Measurements from ENCODE around the gene HIF3A. TPM values are rescaled to one million over a fixed set of nuclear protein-coding genes. Genes with fewer than 3 reads are reported as not detected.

Gene HIF3A
- total RNA-seq, 2 experiments from 2014 or later = not detected

- intact Hi-C loops (cut with DNase I, micrococcal nuclease) = no loop called here
- Mint-ChIP-seq H3K4me3 (no peak overlapping the region), H3K4me1 (peaks cover 9% of the 10 kb centered on the region), H3K27ac (no peak overlapping the region), H3K27me3 (no peaks in the 10 kb centered on the region), H3K36me3 (ENCODE audit: low read depth) (peaks cover 43% of the 10 kb centered on the region), H3K9me3 (ENCODE audit: low read depth) (no peaks in the 10 kb centered on the region)
- DNase-seq (no peak), ATAC-seq (no peak)
- POLR2A ChIA-PET = no interaction called here
- CTCF ChIA-PET = no interaction called here
Observed at GRCh38 chr19:46376241-46377153, 79.7 kb downstream of the HIF3A start.

- no peaks in the 10 kb centered on the region for H3K4me1 Mint-ChIP-seq
- H3K36me3 Mint-ChIP-seq (ENCODE audit: low read depth) = peaks cover 56% of the 10 kb centered on the region
- no peaks in the 10 kb centered on the region for H3K27me3 Mint-ChIP-seq
- no peak overlapping the region for H3K4me3 Mint-ChIP-seq
- H3K9me3 Mint-ChIP-seq (ENCODE audit: low read depth) = no peaks in the 10 kb centered on the region
- DNase-seq (no peak), ATAC-seq (no peak)
- intact Hi-C loops (cut with DNase I, micrococcal nuclease) = no loop called here
- no peak overlapping the region for H3K27ac Mint-ChIP-seq
- ChIA-PET CTCF (interaction anchor here (0.9 to 1.1 kb wide), 3 partner anchors 17 to 561 kb away, joined by 3 to 7 read pairs (median 4); no protein-coding TSS in a partner anchor), POLR2A (no interaction called here)
Observed at GRCh38 chr19:46378268-46378667, 81.4 kb downstream of the HIF3A start.

GRCh38 chr19:46380690-46381089 lies 83.8 kb downstream of the HIF3A start:
- no peaks in the 10 kb centered on the region for H3K27me3 Mint-ChIP-seq

GRCh38 chr19:46381346-46381745 lies 84.5 kb downstream of the HIF3A start:
- H3K27ac Mint-ChIP-seq = no peak overlapping the region
- H3K4me1 Mint-ChIP-seq = no peaks in the 10 kb centered on the region
- POLR2A ChIA-PET = no interaction called here
- H3K9me3 Mint-ChIP-seq (ENCODE audit: low read depth) = no peaks in the 10 kb centered on the region
- intact Hi-C loops (cut with DNase I, micrococcal nuclease) = no loop called here
- H3K4me3 Mint-ChIP-seq = no peak overlapping the region
- CTCF ChIA-PET = interaction anchor here (1.0 to 1.4 kb wide), 3 partner anchors 14 to 582 kb away, joined by 3 to 8 read pairs (median 4); no protein-coding TSS in a partner anchor
- ATAC-seq = no peak
- H3K27me3 Mint-ChIP-seq = no peaks in the 10 kb centered on the region
- DNase-seq = no peak
- H3K36me3 Mint-ChIP-seq (ENCODE audit: low read depth) = peaks cover 62% of the 10 kb centered on the region

More at GRCh38 chr19:46380690-46381089, 83.8 kb downstream of the HIF3A start:
- H3K9me3 Mint-ChIP-seq (ENCODE audit: low read depth) = no peaks in the 10 kb centered on the region
- H3K4me3 Mint-ChIP-seq = no peak overlapping the region
- H3K4me1 Mint-ChIP-seq = no peaks in the 10 kb centered on the region
- ChIA-PET CTCF (interaction anchor here (1.4 kb wide), 1 partner anchor 15 kb away, joined by 8 read pairs; no protein-coding TSS in a partner anchor), POLR2A (no interaction called here)
- no peak for ATAC-seq
- no peak for DNase-seq
- intact Hi-C loops (cut with DNase I, micrococcal nuclease) = no loop called here
- no peak overlapping the region for H3K27ac Mint-ChIP-seq
- peaks cover 64% of the 10 kb centered on the region for H3K36me3 Mint-ChIP-seq (ENCODE audit: low read depth)

GRCh38 chr19:46381756-46382345 lies 85.0 kb downstream of the HIF3A start:
- no peaks in the 10 kb centered on the region for H3K9me3 Mint-ChIP-seq (ENCODE audit: low read depth)
- ChIA-PET POLR2A (no interaction called here), CTCF (interaction anchor here (1.0 to 1.4 kb wide), 4 partner anchors 13 to 583 kb away, joined by 3 to 8 read pairs (median 4); no protein-coding TSS in a partner anchor)
- no peak overlapping the region for H3K4me3 Mint-ChIP-seq
- DNase-seq (no peak), ATAC-seq (no peak)
- H3K36me3 Mint-ChIP-seq (ENCODE audit: low read depth) = peaks cover 59% of the 10 kb centered on the region
- H3K27ac Mint-ChIP-seq = no peak overlapping the region
- H3K4me1 Mint-ChIP-seq = no peaks in the 10 kb centered on the region
- intact Hi-C loops (cut with DNase I, micrococcal nuclease) = no loop called here
- H3K27me3 Mint-ChIP-seq = no peaks in the 10 kb centered on the region

GRCh38 chr19:46383171-46383815 lies 86.5 kb downstream of the HIF3A start:
- no peak overlapping the region for H3K27ac Mint-ChIP-seq
- ATAC-seq = no peak

GRCh38 chr19:46383846-46384245 lies 87.0 kb downstream of the HIF3A start:
- DNase-seq (no peak), ATAC-seq (no peak)
- ChIA-PET CTCF (interaction anchor here (0.7 kb wide), 2 partner anchors 10 to 16 kb away, joined by 3 read pairs; no protein-coding TSS in a partner anchor), POLR2A (no interaction called here)
- Mint-ChIP-seq H3K4me3 (no peak overlapping the region), H3K4me1 (no peaks in the 10 kb centered on the region), H3K27me3 (no peaks in the 10 kb centered on the region), H3K36me3 (ENCODE audit: low read depth) (peaks cover 58% of the 10 kb centered on the region), H3K27ac (no peak overlapping the region), H3K9me3 (ENCODE audit: low read depth) (no peaks in the 10 kb centered on the region)
- intact Hi-C loops (cut with DNase I, micrococcal nuclease) = no loop called here

More at GRCh38 chr19:46383171-46383815, 86.5 kb downstream of the HIF3A start:
- intact Hi-C loops (cut with DNase I, micrococcal nuclease) = no loop called here
- Mint-ChIP-seq H3K27me3 (no peaks in the 10 kb centered on the region), H3K4me3 (no peak overlapping the region), H3K9me3 (ENCODE audit: low read depth) (no peaks in the 10 kb centered on the region), H3K4me1 (no peaks in the 10 kb centered on the region), H3K36me3 (ENCODE audit: low read depth) (peaks cover 56% of the 10 kb centered on the region)
- no peak for DNase-seq
- ChIA-PET POLR2A (no interaction called here), CTCF (interaction anchor here (0.7 to 1.4 kb wide), 3 partner anchors 9 to 16 kb away, joined by 3 read pairs; no protein-coding TSS in a partner anchor)

GRCh38 chr19:46384396-46384795 lies 87.6 kb downstream of the HIF3A start:
- H3K36me3 Mint-ChIP-seq (ENCODE audit: low read depth) = peaks cover 61% of the 10 kb centered on the region
- DNase-seq (no peak), ATAC-seq (no peak)
- H3K9me3 Mint-ChIP-seq (ENCODE audit: low read depth) = no peaks in the 10 kb centered on the region
- H3K27ac Mint-ChIP-seq = no peak overlapping the region
- H3K4me3 Mint-ChIP-seq = no peak overlapping the region
- no peaks in the 10 kb centered on the region for H3K4me1 Mint-ChIP-seq
- CTCF ChIA-PET = interaction anchor here (2.7 kb wide), 1 partner anchor 11 kb away, joined by 7 read pairs; no protein-coding TSS in a partner anchor
- intact Hi-C loops (cut with DNase I, micrococcal nuclease) = no loop called here
- POLR2A ChIA-PET = interaction anchor here (0.8 kb wide), 1 partner anchor 15 kb away, joined by 3 read pairs; no protein-coding TSS in a partner anchor
- H3K27me3 Mint-ChIP-seq = no peaks in the 10 kb centered on the region

- Mint-ChIP-seq H3K9me3 (ENCODE audit: low read depth) (no peaks in the 10 kb centered on the region), H3K27ac (no peak overlapping the region), H3K27me3 (no peaks in the 10 kb centered on the region), H3K4me3 (no peak overlapping the region), H3K4me1 (no peaks in the 10 kb centered on the region), H3K36me3 (ENCODE audit: low read depth) (peaks cover 60% of the 10 kb centered on the region)
- ChIA-PET POLR2A (no interaction called here), CTCF (interaction anchor here (0.7 to 2.7 kb wide), 3 partner anchors 10 to 103 kb away, joined by 3 to 7 read pairs (median 3); no protein-coding TSS in a partner anchor)
- DNase-seq (no peak), ATAC-seq (no peak)
- intact Hi-C loops (cut with DNase I, micrococcal nuclease) = no loop called here
Observed at GRCh38 chr19:46385636-46386035, 88.8 kb downstream of the HIF3A start.

- H3K9me3 Mint-ChIP-seq (ENCODE audit: low read depth) = no peaks in the 10 kb centered on the region
- DNase-seq (no peak), ATAC-seq (no peak)
- H3K36me3 Mint-ChIP-seq (ENCODE audit: low read depth) = peaks cover 56% of the 10 kb centered on the region
- no peak overlapping the region for H3K27ac Mint-ChIP-seq
- H3K4me3 Mint-ChIP-seq = no peak overlapping the region
- intact Hi-C loops (cut with DNase I, micrococcal nuclease) = no loop called here
- ChIA-PET POLR2A (interaction anchor here (0.9 kb wide), 1 partner anchor 214 kb away, joined by 3 read pairs; no protein-coding TSS in a partner anchor), CTCF (interaction anchor here (1.0 to 2.7 kb wide), 2 partner anchors 9 to 16 kb away, joined by 3 to 7 read pairs; no protein-coding TSS in a partner anchor)
- no peaks in the 10 kb centered on the region for H3K27me3 Mint-ChIP-seq
- no peaks in the 10 kb centered on the region for H3K4me1 Mint-ChIP-seq
Observed at GRCh38 chr19:46386151-46386550, 89.3 kb downstream of the HIF3A start.
